Chondrocyte (in vitro differentiated cells): ENCODE data around the gene CCDC61. TPM values are rescaled to one million over a fixed set of nuclear protein-coding genes. Genes with fewer than 3 reads are reported as not detected.

ENCODE experiments used
- DNase-seq: peaks from one replicate; pipeline ENCODE4 v3.0.0; 2021; ENCODE audit warnings: mixed read lengths, low spot score
- H3K27ac Mint-ChIP-seq: one replicate; pipeline ENCODE4 v1.8.0; 2021; ENCODE audit warnings: mild to moderate bottlenecking, moderate library complexity, mixed read lengths; ENCODE audit not compliant: unreplicated experiment
- H3K27me3 Mint-ChIP-seq: 2 replicates; pipeline ENCODE4 v1.8.0; 2021; ENCODE audit warnings: low read depth, mixed read lengths
- H3K36me3 Mint-ChIP-seq: 2 replicates; pipeline ENCODE4 v1.8.0; 2021; ENCODE audit warnings: low read depth, mixed read lengths
- H3K4me1 Mint-ChIP-seq: 2 replicates; pipeline ENCODE4 v1.8.0; 2021; ENCODE audit warnings: low read depth, mild to moderate bottlenecking, mixed read lengths
- H3K4me3 Mint-ChIP-seq: one replicate; pipeline ENCODE4 v1.8.0; 2021; ENCODE audit warnings: mild to moderate bottlenecking, moderate library complexity, mixed read lengths; ENCODE audit not compliant: unreplicated experiment
- H3K9me3 Mint-ChIP-seq: 2 replicates; pipeline ENCODE4 v1.8.0; 2021; ENCODE audit warnings: low read depth, mixed read lengths
- total RNA-seq: library from RNA; stranded (reverse); gene quantifications from 3 replicates; pipeline ENCODE4 v1.2.1, GENCODE V29; 2021
- TF ChIP-seq, protein P1 (sequence below): fragments of 200-600 bp; sonication (generic); IDR thresholded peaks from 2 replicates; pipeline ENCODE4 v1.5.0; 2021; ENCODE audit warnings: antibody characterized with exemption, mild to moderate bottlenecking, moderate library complexity

CCDC61 gene
- total RNA-seq, 1 donor from 2014 or later, result 8.4 TPM

DNA sequence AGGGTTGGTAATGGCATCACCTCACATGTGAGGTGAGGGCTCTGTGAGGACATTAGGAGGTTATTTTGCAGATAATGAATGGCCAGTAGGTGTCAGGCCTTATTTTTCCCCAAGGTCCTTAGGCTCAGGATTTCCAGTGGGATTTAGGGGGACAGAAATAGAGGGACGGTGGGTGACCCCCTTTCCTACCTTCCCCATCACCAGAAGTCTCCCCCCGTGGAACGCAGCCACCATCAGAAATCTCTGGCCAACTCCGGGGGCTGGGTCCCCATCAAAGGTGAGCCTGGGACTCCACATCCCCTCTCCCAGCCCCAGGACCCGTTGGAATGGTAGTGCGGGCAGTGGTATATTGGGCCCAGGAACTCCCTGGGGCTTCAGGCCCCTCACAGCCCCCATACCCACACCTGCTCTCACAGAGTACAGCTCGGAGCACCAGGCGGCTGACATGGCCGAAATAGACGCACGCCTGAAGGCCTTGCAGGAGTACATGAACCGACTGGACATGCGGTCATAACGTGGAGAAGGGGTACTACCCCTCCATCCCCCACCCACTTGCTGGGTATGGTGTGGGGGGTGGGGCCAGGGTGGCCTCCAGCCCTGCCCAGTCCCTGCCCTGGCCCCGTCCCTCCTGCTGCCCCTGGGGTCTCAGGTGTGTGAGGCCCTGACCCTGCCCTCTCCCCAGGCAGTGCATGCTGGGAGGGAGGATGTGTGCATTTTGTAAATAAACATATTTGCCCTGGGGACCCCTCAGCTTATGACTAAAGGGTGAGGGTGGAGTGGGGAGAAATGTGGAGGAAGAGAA lies 22.8 kb downstream of the CCDC61 start:
- TF ChIP-seq, protein P1, sequence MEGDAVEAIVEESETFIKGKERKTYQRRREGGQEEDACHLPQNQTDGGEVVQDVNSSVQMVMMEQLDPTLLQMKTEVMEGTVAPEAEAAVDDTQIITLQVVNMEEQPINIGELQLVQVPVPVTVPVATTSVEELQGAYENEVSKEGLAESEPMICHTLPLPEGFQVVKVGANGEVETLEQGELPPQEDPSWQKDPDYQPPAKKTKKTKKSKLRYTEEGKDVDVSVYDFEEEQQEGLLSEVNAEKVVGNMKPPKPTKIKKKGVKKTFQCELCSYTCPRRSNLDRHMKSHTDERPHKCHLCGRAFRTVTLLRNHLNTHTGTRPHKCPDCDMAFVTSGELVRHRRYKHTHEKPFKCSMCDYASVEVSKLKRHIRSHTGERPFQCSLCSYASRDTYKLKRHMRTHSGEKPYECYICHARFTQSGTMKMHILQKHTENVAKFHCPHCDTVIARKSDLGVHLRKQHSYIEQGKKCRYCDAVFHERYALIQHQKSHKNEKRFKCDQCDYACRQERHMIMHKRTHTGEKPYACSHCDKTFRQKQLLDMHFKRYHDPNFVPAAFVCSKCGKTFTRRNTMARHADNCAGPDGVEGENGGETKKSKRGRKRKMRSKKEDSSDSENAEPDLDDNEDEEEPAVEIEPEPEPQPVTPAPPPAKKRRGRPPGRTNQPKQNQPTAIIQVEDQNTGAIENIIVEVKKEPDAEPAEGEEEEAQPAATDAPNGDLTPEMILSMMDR, result no peak
- H3K27me3 Mint-ChIP-seq, result peaks cover 13% of the 10 kb centered on the region
- H3K9me3 Mint-ChIP-seq, result no peaks in the 10 kb centered on the region
- peaks cover 3% of the 10 kb centered on the region for H3K36me3 Mint-ChIP-seq
- peaks cover 17% of the 10 kb centered on the region for H3K4me1 Mint-ChIP-seq
- H3K4me3 Mint-ChIP-seq, result no peak overlapping the region
- no peak overlapping the region for H3K27ac Mint-ChIP-seq
- no peak for DNase-seq

DNA sequence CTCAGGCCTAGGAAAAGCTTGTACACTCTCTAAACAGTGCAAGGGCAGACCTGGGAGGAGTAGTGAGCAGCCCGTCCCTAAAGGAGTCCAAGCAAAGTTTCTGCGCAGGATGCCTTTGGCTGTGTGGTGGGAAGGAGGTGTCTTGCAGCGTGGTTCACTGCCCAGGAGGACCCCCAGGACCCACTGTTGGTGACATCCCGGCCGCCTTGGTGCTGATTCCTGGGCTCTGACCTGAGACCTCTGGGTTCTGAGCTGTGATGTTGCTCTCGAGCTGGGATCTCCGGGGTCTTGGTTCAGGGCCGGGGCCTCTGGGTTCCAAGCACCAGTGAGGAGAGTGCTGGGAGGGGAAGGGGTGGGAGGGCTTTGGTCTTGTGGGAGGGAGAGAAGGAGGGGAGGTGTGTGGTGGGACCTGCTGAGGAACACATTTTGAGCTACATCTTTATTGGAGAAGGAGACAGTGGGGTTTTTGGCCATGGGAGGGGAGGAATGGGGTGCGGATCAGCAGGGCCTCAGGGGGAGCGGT lies 23.5 kb downstream of the CCDC61 start:
- TF ChIP-seq, protein P1, result no peak
- H3K4me3 Mint-ChIP-seq, result no peak overlapping the region
- H3K4me1 Mint-ChIP-seq, result peaks cover 17% of the 10 kb centered on the region
- H3K9me3 Mint-ChIP-seq, result no peaks in the 10 kb centered on the region
- peaks cover 3% of the 10 kb centered on the region for H3K36me3 Mint-ChIP-seq
- DNase-seq, result no peak
- H3K27ac Mint-ChIP-seq, result no peak overlapping the region
- peaks cover 13% of the 10 kb centered on the region for H3K27me3 Mint-ChIP-seq

DNA sequence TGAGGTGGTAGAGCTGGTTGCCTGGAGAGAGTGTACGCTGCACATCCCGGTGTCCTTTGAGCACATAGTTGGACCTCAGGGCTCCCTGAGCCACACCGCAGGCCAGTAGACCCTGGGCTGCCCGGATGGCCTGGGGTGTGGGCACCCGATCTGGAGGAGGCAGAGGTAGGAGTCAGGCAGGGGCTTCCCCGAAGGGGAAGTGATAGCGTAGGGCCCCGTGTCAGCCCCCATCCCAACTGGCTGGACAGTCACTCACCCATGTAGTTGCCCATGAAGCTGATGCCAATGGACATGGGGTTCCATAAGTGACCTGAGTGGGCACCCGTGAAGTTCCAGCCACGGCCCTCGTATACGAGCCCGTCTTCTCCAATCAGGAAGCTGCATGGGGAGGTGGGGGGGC lies 24.0 kb downstream of the CCDC61 start:
- H3K4me1 Mint-ChIP-seq, result peaks cover 17% of the 10 kb centered on the region
- peaks cover 12% of the 10 kb centered on the region for H3K27me3 Mint-ChIP-seq
- H3K4me3 Mint-ChIP-seq, result no peak overlapping the region
- no peak for DNase-seq
- H3K9me3 Mint-ChIP-seq, result no peaks in the 10 kb centered on the region
- H3K36me3 Mint-ChIP-seq, result peaks cover 3% of the 10 kb centered on the region
- H3K27ac Mint-ChIP-seq, result no peak overlapping the region
- TF ChIP-seq, protein P1, result no peak

DNA sequence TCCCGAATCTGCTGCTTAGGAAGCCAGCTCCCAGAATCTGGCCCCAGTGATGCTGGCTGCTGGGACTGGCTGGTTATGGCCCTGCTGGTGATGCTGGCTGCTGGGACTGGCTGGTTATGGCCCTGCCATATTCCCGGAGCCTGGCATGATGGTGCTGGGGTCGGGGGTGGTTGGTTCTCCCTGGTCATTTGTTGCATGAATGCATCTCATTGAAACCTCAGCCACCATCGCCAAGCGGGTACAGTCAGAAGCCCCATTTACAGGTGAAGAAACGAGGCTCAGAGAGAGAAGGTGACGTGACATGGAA lies 25.5 kb downstream of the CCDC61 start:
- Mint-ChIP-seq H3K4me1 (peaks cover 8% of the 10 kb centered on the region), H3K27me3 (peaks cover 4% of the 10 kb centered on the region), H3K36me3 (peaks cover 3% of the 10 kb centered on the region), H3K27ac (no peak overlapping the region), H3K9me3 (no peaks in the 10 kb centered on the region), H3K4me3 (no peak overlapping the region)
- TF ChIP-seq, protein P1, result no peak
- no peak for DNase-seq

DNA sequence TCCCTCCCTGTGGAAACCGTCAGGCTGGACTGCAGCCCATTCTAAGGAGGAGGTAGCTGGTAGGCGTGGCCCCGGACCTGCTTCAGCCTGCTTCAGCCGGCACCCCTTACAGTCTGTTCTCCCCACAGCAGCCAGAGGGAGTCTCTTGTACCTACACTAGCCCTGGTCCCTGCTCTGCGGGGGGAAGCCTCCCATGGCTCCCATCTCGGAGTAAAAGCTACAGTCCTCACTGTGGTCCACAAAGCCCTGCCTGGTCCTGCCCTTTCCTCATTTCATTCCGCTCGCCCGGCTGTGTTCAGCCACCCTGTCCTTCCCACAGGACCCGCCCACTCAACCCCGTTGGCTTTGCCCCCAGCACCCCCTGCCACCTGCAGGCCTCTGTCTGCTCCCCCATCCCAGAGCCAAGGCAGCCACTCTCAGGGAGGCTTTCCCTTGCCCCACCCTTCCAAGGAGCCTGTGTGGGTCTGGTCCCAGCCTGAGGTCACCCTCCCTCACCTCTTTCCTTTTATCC lies 26.3 kb downstream of the CCDC61 start:
- H3K27me3 Mint-ChIP-seq, result peaks cover 3% of the 10 kb centered on the region
- no peak for DNase-seq
- H3K4me1 Mint-ChIP-seq, result peaks cover 3% of the 10 kb centered on the region
- no peak overlapping the region for H3K4me3 Mint-ChIP-seq
- TF ChIP-seq, protein P1, result no peak
- peaks cover 7% of the 10 kb centered on the region for H3K36me3 Mint-ChIP-seq
- no peak overlapping the region for H3K27ac Mint-ChIP-seq
- peaks cover 3% of the 10 kb centered on the region for H3K9me3 Mint-ChIP-seq
